Kidney tubule cell (primary cell): ENCODE measurements around the gene SMO.

Experiments
- DNase-seq: peaks from one replicate; pipeline ENCODE4 v3.0.0-alpha.2; 2018; ENCODE audit warnings: low spot score

Gene SMO

GRCh38 chr7:129188372-129188891, at the start of gene SMO:
TSS of gene SMO (plus strand) at chr7:129188633. CDS start at chr7:129189152, 519 bp downstream.
- peak; percentile 43 for DNase-seq

GRCh38 chr7:129143724-129144094, 44.7 kb upstream of the SMO start:
- DNase-seq = no peak

GRCh38 chr7:129144095-129144833, 44.2 kb upstream of the SMO start, which contains the start of gene TSPAN33:
TSS of gene TSPAN33 (plus strand) at chr7:129144707. CDS start at chr7:129144981, 274 bp downstream.
- peak; percentile 78 for DNase-seq

- DNase-seq = no peak
These were observed 43.4 kb upstream of the SMO start for GRCh38 chr7:129144834-129145668.

GRCh38 chr7:129146237-129146979, 42.0 kb upstream of the SMO start:
- DNase-seq = no peak

GRCh38 chr7:129147731-129148130, 40.7 kb upstream of the SMO start:
- no peak for DNase-seq

GRCh38 chr7:129149511-129149910, 38.9 kb upstream of the SMO start:
- no peak for DNase-seq

GRCh38 chr7:129150199-129150996, 38.0 kb upstream of the SMO start:
- DNase-seq = no peak

GRCh38 chr7:129157651-129158050, 30.8 kb upstream of the SMO start:
- no peak for DNase-seq

GRCh38 chr7:129159539-129159938, 28.9 kb upstream of the SMO start:
- DNase-seq = no peak

- DNase-seq = no peak
These were observed 28.1 kb upstream of the SMO start for GRCh38 chr7:129160161-129160905.

- peak; percentile 90 for DNase-seq
These were observed 26.8 kb upstream of the SMO start for GRCh38 chr7:129161524-129162225.

- DNase-seq = peak; percentile 48
These were observed 25.7 kb upstream of the SMO start for GRCh38 chr7:129162732-129163131.

GRCh38 chr7:129163875-129164544, 24.4 kb upstream of the SMO start:
- peak; percentile 64 for DNase-seq

GRCh38 chr7:129166745-129167144, 21.7 kb upstream of the SMO start:
- DNase-seq = peak; percentile 34

- DNase-seq = no peak
These were observed 20.6 kb upstream of the SMO start for GRCh38 chr7:129167817-129168216.

- DNase-seq = no peak
These were observed 20.0 kb upstream of the SMO start for GRCh38 chr7:129168231-129169021.

- no peak for DNase-seq
These were observed 19.2 kb upstream of the SMO start for GRCh38 chr7:129169171-129169671.
